ENCODE results near the gene ZNF613.
"Not testable (repeated sequence)": the region's sequence is repeated elsewhere in the genome, so short reads cannot be mapped to it uniquely, and the experiment has no call there.

Gene ZNF613

GRCh38 chr19:51926784-51927741 is at the start of gene ZNF613:
Gene ZNF613, plus strand, starts transcription at chr19:51927472. Its CDS starts 8,749 bp downstream, at chr19:51936221.
- DNase-seq: peak; percentile 99

GRCh38 chr19:51882518-51882917 is 44.8 kb upstream of the ZNF613 start:
- DNase-seq: no peak

- no peak for DNase-seq
Observed at GRCh38 chr19:51884713-51885112, 42.6 kb upstream of the ZNF613 start.

- DNase-seq: no peak
Observed at GRCh38 chr19:51887522-51888498, 39.5 kb upstream of the ZNF613 start, which contains the start of gene ZNF577. Gene ZNF577, minus strand, starts transcription at chr19:51887951. Its CDS starts 7,569 bp downstream, at chr19:51880382.

GRCh38 chr19:51889934-51890333 is 37.3 kb upstream of the ZNF613 start:
- no peak for DNase-seq

- no peak for DNase-seq
Observed at GRCh38 chr19:51891193-51891747, 36.0 kb upstream of the ZNF613 start.

GRCh38 chr19:51901860-51902259 is 25.4 kb upstream of the ZNF613 start:
- DNase-seq: no peak

- DNase-seq: no peak
Observed at GRCh38 chr19:51903192-51903591, 24.1 kb upstream of the ZNF613 start.

- DNase-seq: peak; percentile 88
Observed at GRCh38 chr19:51904331-51905165, 22.7 kb upstream of the ZNF613 start, which contains the start of gene ZNF649. Gene ZNF649, minus strand, starts transcription at chr19:51905017. Its CDS starts 4,910 bp downstream, at chr19:51900107.

GRCh38 chr19:51905206-51905605 is 22.1 kb upstream of the ZNF613 start:
- no peak for DNase-seq

- not testable (repeated sequence) for DNase-seq
Observed at GRCh38 chr19:51905639-51906038, 21.6 kb upstream of the ZNF613 start.

- not testable (repeated sequence) for DNase-seq
Observed at GRCh38 chr19:51906108-51906507, 21.2 kb upstream of the ZNF613 start.

- not testable (repeated sequence) for DNase-seq
Observed at GRCh38 chr19:51907981-51908380, 19.3 kb upstream of the ZNF613 start.

GRCh38 chr19:51915324-51915867 is 11.9 kb upstream of the ZNF613 start:
- DNase-seq: no peak

- DNase-seq: no peak
Observed at GRCh38 chr19:51916167-51916566, 11.1 kb upstream of the ZNF613 start.

- no peak for DNase-seq
Observed at GRCh38 chr19:51919606-51920005, 7.7 kb upstream of the ZNF613 start.

GRCh38 chr19:51921949-51922348 is 5.3 kb upstream of the ZNF613 start:
- no peak for DNase-seq

- DNase-seq: no peak
Observed at GRCh38 chr19:51926426-51926783, 867 bp upstream of the ZNF613 start.

GRCh38 chr19:51927859-51928258 is 587 bp downstream of the ZNF613 start:
- DNase-seq: no peak

GRCh38 chr19:51931921-51932320 is 4.6 kb downstream of the ZNF613 start:
- DNase-seq: no peak

GRCh38 chr19:51938936-51939335 is 11.7 kb downstream of the ZNF613 start:
- DNase-seq: no peak
